DND-41 (cell line): Measurements from ENCODE around the gene UCK2.

Experiments used
- ATAC-seq: fragments of 200-7000 bp; cut with Tn5 transposase; 3 replicates; pipeline ENCODE4 v1.9.1; 2021; ENCODE audit warnings: low read depth; ENCODE audit not compliant: insufficient read depth
- DNase-seq: peaks from one replicate; pipeline ENCODE4 v3.0.0-alpha.2; 2020
- H2AFZ ChIP-seq: 2 replicates; pipeline ENCODE4 v1.6.0; 2012; ENCODE audit warnings: low read depth, low read length
- H3K27ac ChIP-seq: 2 replicates; pipeline ENCODE4 v1.5.1; 2012; ENCODE audit warnings: low read length, inconsistent platforms
- H3K27me3 ChIP-seq: fragments of 200-600 bp; sonication (generic); 2 replicates; pipeline ENCODE4 v1.6.0; 2012; ENCODE audit warnings: low read length, mild to moderate bottlenecking, inconsistent platforms; ENCODE audit not compliant: insufficient read depth, poor library complexity
- H3K36me3 ChIP-seq: 2 replicates; pipeline ENCODE4 v1.5.1; 2012; ENCODE audit warnings: low read length, inconsistent platforms; ENCODE audit not compliant: insufficient read depth
- H3K4me1 ChIP-seq: 2 replicates; pipeline ENCODE4 v1.5.1; 2012; ENCODE audit warnings: mild to moderate bottlenecking, low read length; ENCODE audit not compliant: insufficient read depth
- H3K4me2 ChIP-seq: 2 replicates; pipeline ENCODE4 v1.6.0; 2012; ENCODE audit warnings: mild to moderate bottlenecking, moderate library complexity, low read length, inconsistent platforms; ENCODE audit not compliant: insufficient read depth
- H3K4me3 ChIP-seq, 2 experiments: fragments of 200-600 bp in 1 of 2; shearing (Covaris generic) in 1 of 2; 2 replicates each; pipeline ENCODE4 v1.5.1; 2012 to 2016; ENCODE audit warnings: inconsistent platforms in 2 of 2, low read length in 2 of 2, mild to moderate bottlenecking in 2 of 2, low read depth in 1 of 2, moderate library complexity in 1 of 2
- H3K79me2 ChIP-seq: 2 replicates; pipeline ENCODE4 v1.6.0; 2012; ENCODE audit warnings: low read length, inconsistent platforms; ENCODE audit not compliant: insufficient read depth
- H3K9ac ChIP-seq: 2 replicates; pipeline ENCODE4 v1.6.0; 2012; ENCODE audit warnings: low read depth, mild to moderate bottlenecking, inconsistent platforms, low read length, moderate library complexity
- H3K9me3 ChIP-seq: 2 replicates; pipeline ENCODE4 v1.5.1; 2012; ENCODE audit warnings: low read length, moderate library complexity, mild to moderate bottlenecking, inconsistent platforms; ENCODE audit not compliant: insufficient read depth, severe bottlenecking
- H4K20me1 ChIP-seq: 2 replicates; pipeline ENCODE4 v1.6.0; 2012; ENCODE audit warnings: low read length; ENCODE audit not compliant: insufficient read depth
- EZH2 ChIP-seq: IDR thresholded peaks from 3 replicates; pipeline ENCODE4 v1.6.1; 2012; ENCODE audit warnings: borderline replicate concordance, low read depth, mild to moderate bottlenecking, moderate library complexity, low read length, inconsistent platforms; ENCODE audit not compliant: severe bottlenecking
- TF ChIP-seq, protein P1 (sequence below): IDR thresholded peaks from 2 replicates; pipeline ENCODE4 v1.5.1; 2012; ENCODE audit warnings: borderline replicate concordance, low read length, moderate library complexity, mild to moderate bottlenecking; ENCODE audit not compliant: poor library complexity, severe bottlenecking; ENCODE audit errors: extremely low read depth

Gene UCK2

DNA sequence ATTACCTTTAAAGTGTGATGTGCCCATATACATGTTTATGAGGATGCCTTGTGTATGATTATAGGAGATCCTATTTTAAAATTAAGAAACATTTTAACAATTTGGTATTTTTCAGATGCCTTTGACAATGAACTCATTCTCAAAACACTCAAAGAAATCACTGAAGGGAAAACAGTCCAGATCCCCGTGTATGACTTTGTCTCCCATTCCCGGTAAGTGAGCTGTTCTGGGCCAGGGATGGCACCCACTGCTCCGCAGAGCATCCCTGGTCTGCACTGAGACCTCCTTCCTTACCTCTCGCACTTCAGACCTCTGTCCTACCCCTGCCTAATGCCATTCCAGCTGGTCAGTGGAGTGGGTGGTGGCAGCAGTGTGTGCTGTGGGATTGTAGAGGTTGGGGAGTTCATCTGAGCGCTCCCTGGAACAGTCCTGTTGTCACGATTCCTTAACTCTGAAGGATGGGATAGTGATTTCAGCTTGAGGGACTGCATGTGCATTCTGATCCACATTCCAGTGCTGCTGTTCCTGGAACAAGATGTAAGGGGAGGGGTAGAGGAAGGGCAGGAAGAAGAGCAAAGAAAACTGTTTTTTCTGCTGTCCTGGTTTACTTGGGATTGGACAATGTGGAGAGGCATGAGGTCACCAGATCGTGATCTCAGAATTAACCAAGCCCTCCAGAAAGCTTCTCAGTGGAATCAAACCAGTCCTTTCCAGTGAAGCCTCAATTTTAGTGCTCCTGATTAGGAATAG is 63.9 kb downstream of the UCK2 start:
- Histone ChIP-seq H3K4me1 (peaks cover 5% of the 10 kb centered on the region), H3K9me3 (no peaks in the 10 kb centered on the region), H3K4me3 (no peak overlapping the region), H3K36me3 (peaks cover 84% of the 10 kb centered on the region), H4K20me1 (peaks cover 85% of the 10 kb centered on the region), H3K79me2 (peaks cover 100% of the 10 kb centered on the region), H3K4me2 (no peak overlapping the region), H3K9ac (no peak overlapping the region), H3K27ac (no peak overlapping the region), H2AFZ (no peak overlapping the region), H3K27me3 (no peaks in the 10 kb centered on the region)
- TF ChIP-seq EZH2, result no peak
- TF ChIP-seq, protein P1, sequence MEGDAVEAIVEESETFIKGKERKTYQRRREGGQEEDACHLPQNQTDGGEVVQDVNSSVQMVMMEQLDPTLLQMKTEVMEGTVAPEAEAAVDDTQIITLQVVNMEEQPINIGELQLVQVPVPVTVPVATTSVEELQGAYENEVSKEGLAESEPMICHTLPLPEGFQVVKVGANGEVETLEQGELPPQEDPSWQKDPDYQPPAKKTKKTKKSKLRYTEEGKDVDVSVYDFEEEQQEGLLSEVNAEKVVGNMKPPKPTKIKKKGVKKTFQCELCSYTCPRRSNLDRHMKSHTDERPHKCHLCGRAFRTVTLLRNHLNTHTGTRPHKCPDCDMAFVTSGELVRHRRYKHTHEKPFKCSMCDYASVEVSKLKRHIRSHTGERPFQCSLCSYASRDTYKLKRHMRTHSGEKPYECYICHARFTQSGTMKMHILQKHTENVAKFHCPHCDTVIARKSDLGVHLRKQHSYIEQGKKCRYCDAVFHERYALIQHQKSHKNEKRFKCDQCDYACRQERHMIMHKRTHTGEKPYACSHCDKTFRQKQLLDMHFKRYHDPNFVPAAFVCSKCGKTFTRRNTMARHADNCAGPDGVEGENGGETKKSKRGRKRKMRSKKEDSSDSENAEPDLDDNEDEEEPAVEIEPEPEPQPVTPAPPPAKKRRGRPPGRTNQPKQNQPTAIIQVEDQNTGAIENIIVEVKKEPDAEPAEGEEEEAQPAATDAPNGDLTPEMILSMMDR, result no peak
- no peak for ATAC-seq
- no peak for DNase-seq

DNA sequence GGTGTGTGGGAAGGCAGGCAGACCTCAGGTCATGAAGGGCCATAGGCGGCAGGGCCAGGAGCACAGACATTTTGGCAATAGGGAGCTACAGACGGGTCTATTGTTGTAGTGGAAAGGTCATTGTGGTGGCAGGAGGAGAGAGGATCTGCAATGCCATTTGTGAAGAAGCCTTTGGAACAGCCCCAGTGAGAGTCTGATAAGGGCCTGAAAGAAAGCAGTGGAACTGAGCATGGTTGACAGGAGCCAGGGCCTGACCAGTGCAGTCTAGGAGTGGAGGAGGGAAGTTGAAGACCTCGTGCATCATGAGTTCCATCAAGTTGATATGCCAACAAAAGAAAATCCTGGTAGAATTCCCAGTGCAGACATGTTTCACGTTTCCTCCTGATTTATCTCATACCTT is 65.5 kb downstream of the UCK2 start:
- Histone ChIP-seq H3K27ac (no peak overlapping the region), H4K20me1 (peaks cover 85% of the 10 kb centered on the region), H3K4me3 (no peak overlapping the region), H3K36me3 (peaks cover 92% of the 10 kb centered on the region), H2AFZ (no peak overlapping the region), H3K9ac (no peak overlapping the region), H3K4me2 (no peak overlapping the region), H3K27me3 (no peaks in the 10 kb centered on the region), H3K9me3 (no peaks in the 10 kb centered on the region), H3K79me2 (peaks cover 100% of the 10 kb centered on the region), H3K4me1 (no peaks in the 10 kb centered on the region)
- ATAC-seq (no peak), DNase-seq (no peak)
- TF ChIP-seq, protein P1, result no peak
- TF ChIP-seq EZH2, result no peak

DNA sequence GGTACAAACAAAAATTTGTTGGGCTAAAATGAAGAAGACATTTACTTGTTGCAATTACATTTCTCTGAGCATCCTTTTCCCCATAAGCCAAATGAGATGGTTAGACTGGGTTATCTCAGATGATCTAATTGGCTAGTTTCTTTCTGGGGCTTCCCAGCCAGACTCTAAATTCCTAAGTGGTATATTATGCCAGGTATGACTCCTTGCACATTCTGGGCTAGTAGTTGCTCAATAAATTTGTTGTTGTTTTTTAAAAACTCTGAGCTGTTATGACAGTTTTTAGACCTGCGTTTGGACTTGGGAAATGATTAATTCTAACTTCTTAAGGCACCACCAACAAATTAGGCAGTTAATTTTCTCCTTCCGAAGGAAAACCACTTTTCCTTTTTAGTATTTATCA is 66.1 kb downstream of the UCK2 start:
- Histone ChIP-seq H3K4me1 (no peaks in the 10 kb centered on the region), H4K20me1 (peaks cover 85% of the 10 kb centered on the region), H3K27me3 (no peaks in the 10 kb centered on the region), H3K4me3 (no peak overlapping the region), H3K9me3 (no peaks in the 10 kb centered on the region), H2AFZ (no peak overlapping the region), H3K4me2 (no peak overlapping the region), H3K27ac (no peak overlapping the region), H3K79me2 (peaks cover 100% of the 10 kb centered on the region), H3K36me3 (peaks cover 98% of the 10 kb centered on the region), H3K9ac (no peak overlapping the region)
- DNase-seq (no peak), ATAC-seq (no peak)
- TF ChIP-seq, protein P1, result no peak
- no peak for TF ChIP-seq EZH2

DNA sequence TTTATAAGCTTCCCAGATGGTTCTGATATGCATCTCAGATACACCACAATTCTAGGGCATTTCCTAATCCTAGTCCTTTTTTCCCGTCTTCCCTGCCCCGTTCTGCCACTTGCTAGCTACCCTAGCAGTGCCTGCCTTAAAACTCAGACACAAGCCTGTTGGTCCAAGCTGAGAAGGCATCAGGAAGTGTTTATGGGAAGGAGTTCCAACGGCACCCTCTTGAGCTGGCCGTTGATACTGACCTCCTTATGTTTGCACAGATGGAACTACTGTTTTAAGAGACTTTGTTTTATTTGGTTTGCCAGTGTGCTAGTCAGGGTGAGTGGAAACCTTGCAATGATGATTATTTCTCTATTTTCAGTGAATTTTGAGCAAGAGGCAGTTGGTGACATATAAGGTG is 67.2 kb downstream of the UCK2 start:
- no peak for ATAC-seq
- H3K79me2 ChIP-seq, result peaks cover 100% of the 10 kb centered on the region

More for the DNA sequence above, 67.2 kb downstream of the UCK2 start:
- no peaks in the 10 kb centered on the region for H3K4me1 ChIP-seq
- no peak overlapping the region for H3K4me2 ChIP-seq
- no peak for DNase-seq
- no peak overlapping the region for H3K9ac ChIP-seq
- H4K20me1 ChIP-seq, result peaks cover 88% of the 10 kb centered on the region
- H3K9me3 ChIP-seq, result no peaks in the 10 kb centered on the region
- peaks cover 100% of the 10 kb centered on the region for H3K36me3 ChIP-seq
- no peak overlapping the region for H3K27ac ChIP-seq
- H3K27me3 ChIP-seq, result no peaks in the 10 kb centered on the region
- no peak overlapping the region for H3K4me3 ChIP-seq
- H2AFZ ChIP-seq, result no peak overlapping the region
- no peak for TF ChIP-seq EZH2
- TF ChIP-seq, protein P1, result no peak
